ENCODE data around the gene VASP. TPM values are rescaled to one million over a fixed set of nuclear protein-coding genes. Genes with fewer than 3 reads are reported as not detected.
"Not testable (repeated sequence)": the region's sequence is repeated elsewhere in the genome, so short reads cannot be mapped to it uniquely, and the experiment has no call there.

The VASP gene
- total and polyA plus RNA-seq, 11 donors, result 31.2 to 106 (median 49.5) TPM

DNA sequence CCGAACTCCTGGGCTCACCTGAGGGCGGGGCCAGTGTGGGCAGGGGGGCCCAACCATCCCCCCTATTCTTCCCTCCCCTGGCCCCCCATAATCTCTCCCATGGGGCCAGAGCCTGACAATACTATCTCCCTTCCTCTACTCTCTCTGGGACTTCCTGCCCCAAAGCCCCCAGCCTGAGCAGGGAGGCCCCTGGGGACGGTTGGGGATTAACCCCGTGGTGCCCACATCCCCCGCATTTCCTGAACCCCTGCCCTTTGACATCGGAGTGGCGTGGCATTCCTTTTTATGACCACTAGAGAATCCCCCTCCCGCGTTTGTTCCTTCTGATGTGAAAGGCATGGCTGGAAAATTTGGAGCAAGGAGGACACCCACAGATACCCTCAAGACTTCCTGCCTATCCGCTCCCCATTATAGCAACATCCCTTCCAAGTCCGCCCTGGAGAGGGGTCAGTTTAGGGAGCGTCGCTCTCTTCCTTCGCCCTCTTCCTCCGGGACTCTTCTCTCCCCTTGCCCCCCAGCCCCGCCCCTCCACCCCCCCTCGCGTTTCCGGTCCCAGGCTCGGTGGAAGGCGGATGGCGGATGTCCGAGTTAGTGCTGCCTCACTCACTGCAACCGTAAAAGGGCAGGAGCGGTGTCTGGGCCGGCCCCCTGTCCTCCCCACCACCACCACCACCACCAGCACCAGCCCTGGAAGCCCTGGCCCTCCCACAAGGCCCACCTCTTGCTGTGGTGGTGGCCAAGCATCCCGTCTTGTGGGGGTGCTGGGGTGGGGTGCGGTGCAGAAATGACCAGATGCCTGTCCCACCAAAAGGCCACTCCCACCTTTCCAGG is 1.8 kb downstream of the VASP start:
- TF ChIP-seq POLR2A (IDR thresholded peaks at IDR 0.05), result no peak
- TF ChIP-seq, protein P1, sequence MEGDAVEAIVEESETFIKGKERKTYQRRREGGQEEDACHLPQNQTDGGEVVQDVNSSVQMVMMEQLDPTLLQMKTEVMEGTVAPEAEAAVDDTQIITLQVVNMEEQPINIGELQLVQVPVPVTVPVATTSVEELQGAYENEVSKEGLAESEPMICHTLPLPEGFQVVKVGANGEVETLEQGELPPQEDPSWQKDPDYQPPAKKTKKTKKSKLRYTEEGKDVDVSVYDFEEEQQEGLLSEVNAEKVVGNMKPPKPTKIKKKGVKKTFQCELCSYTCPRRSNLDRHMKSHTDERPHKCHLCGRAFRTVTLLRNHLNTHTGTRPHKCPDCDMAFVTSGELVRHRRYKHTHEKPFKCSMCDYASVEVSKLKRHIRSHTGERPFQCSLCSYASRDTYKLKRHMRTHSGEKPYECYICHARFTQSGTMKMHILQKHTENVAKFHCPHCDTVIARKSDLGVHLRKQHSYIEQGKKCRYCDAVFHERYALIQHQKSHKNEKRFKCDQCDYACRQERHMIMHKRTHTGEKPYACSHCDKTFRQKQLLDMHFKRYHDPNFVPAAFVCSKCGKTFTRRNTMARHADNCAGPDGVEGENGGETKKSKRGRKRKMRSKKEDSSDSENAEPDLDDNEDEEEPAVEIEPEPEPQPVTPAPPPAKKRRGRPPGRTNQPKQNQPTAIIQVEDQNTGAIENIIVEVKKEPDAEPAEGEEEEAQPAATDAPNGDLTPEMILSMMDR (IDR thresholded peaks at IDR 0.05), result no peak
- no peaks in the 10 kb centered on the region for H3K9me3 ChIP-seq
- DNase-seq (peak; percentile 83 to 90 (median 88)), ATAC-seq (peak; percentile 27 to 77 (median 56))
- H3K4me3 ChIP-seq, result peak overlapping the region; percentile 78 to 100 (median 96)
- peaks cover 0 to 21% (median 0%) of the 10 kb centered on the region in 9 donors for H3K36me3 ChIP-seq
- H3K27me3 ChIP-seq, result no peaks in the 10 kb centered on the region
- 1% methylated on average over 22 to 28 of the region's 28 CpGs for WGBS, 4 donors
- intact Hi-C loops (cut with DNase I), result loop anchor here in 3 of 10 donors (5.0 kb wide), 3 partner anchors 73 to 183 kb away; partner anchors contain the start of genes OPA3 (in 2 of the 3), QPCTL (in 1 of the 3) and SNRPD2 (in 1 of the 3)
- peaks cover 0 to 63% (median 28%) of the 10 kb centered on the region in 12 donors for H3K4me1 ChIP-seq
- peak overlapping the region; percentile 84 to 99 (median 96) for H3K27ac ChIP-seq

DNA sequence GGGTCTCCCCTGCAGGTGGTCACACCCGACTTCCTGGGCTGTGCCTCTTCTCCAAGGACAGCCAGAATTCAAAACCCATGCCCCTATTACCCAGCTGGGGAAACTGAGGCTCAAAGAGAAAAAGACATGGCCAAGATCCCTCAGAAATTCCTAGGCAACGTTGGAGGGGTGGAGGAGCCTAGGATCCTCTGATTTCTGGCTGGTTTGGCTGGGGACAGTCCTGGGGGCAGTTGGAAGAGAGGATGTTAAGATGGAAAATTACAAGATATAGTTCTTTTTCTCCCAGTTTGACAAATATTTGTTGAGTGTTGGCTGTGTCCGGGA is 2.4 kb downstream of the VASP start:
- Histone ChIP-seq H3K27me3 (no peaks in the 10 kb centered on the region), H3K36me3 (peaks cover 0 to 21% (median 0%) of the 10 kb centered on the region in 9 donors), H3K4me1 (peaks cover 5 to 68% (median 34%) of the 10 kb centered on the region in 12 donors), H3K9me3 (no peaks in the 10 kb centered on the region), H3K27ac (peak overlapping the region; percentile 84 to 99 (median 96)), H3K4me3 (peak overlapping the region; percentile 78 to 100 (median 96))
- intact Hi-C loops (cut with DNase I), result loop anchor here in 3 of 10 donors (5.0 kb wide), 3 partner anchors 73 to 183 kb away; partner anchors contain the start of genes OPA3 (in 2 of the 3), QPCTL (in 1 of the 3) and SNRPD2 (in 1 of the 3)
- 13 to 21% (median 20%) methylated on average over 3 of the region's 3 CpGs for WGBS, 4 donors
- DNase-seq (peak in 1 of 5 donors; percentile 25), ATAC-seq (no peak)
- TF ChIP-seq POLR2A (IDR thresholded peaks at IDR 0.05), result no peak
- TF ChIP-seq, protein P1 (IDR thresholded peaks at IDR 0.05), result no peak

DNA sequence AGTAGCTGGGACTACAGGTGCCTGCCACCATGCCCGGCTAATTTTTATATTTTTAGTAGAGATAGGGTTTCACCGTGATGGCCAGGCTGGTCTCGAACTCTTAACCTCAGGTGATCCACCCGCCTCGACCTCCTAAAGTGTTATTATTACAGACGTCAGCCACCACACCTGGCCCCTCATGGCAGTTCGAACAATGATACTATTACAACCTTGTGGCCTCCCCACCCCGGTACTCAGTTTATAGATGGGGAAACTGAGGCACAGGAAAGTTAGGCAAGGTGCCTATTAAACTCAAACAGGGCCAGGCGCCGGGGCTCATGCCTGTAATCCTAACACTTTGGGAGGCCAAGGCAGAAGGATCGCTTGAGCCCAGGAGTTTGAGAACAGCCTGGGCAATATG is 3.1 kb downstream of the VASP start:
- DNase-seq, result peak in 2 of 5 donors; percentile 11 to 35
- ATAC-seq; H3K27me3 ChIP-seq; H3K9me3 ChIP-seq; intact Hi-C loops (cut with DNase I): not testable (repeated sequence)
- WGBS, 4 donors, result 82 to 85% (median 83%) methylated on average over 10 to 11 of the region's 11 CpGs
- peaks cover 0 to 21% (median 0%) of the 10 kb centered on the region in 9 donors for H3K36me3 ChIP-seq
- peaks cover 9 to 70% (median 41%) of the 10 kb centered on the region in 12 donors for H3K4me1 ChIP-seq
- H3K4me3 ChIP-seq, result peak overlapping the region in 5 of 12 donors; percentile 78 to 100 (median 95)
- H3K27ac ChIP-seq, result peak overlapping the region in 10 of 12 donors; percentile 14 to 99 (median 94)

DNA sequence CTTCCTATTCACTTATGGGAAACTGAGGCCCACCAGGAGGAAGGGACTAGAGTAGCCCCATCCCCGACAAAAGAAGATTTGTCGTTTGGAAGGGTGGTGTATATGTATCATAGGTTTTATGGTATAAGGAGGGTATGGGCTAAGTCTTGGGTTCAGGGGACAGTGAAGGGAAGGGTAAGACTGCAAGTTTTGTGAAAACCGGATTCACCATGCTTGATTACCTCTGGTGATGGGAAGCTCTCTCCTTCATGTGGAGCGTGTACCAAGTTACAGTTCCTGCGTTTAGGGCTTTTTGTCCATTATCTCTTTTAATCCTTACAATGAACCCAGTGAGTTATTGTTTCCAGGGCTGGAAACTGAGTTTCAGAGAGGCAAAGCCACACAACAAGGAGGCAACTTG is 3.8 kb downstream of the VASP start:
- intact Hi-C loops (cut with DNase I), result no loop called here
- 89 to 94% (median 91%) methylated on average over 5 of the region's 5 CpGs for WGBS, 4 donors

DNA sequence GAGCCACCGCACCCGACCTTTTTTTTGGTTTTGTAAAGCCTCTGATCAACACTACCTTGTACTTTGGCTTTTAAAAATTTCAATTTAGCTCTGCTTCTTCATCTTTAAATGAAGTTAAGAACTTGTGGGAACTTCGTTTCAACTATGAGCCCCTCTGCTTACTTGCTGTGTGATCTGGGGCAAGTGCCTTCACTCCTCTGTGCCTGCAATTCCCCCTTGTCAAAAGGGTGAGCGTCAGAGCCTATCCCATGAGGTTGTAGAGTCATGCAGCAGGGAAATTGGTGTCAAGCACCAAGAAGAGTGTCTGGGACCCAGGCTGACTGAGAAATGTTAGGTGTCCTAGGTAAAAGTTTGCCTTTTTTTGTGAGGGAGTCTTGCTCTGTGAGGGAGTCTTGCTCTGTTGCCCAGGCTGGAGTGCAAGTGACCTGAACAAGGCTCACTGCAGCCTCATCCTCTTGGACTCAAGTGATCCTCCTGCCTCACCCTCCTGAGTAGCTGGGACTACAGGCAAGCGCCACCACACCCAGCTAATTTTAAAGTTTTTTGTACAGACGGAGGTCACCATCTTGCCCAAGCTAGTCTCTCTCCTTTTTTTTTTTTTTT is 5.7 kb downstream of the VASP start:
- intact Hi-C loops (cut with DNase I), result no loop called here
- H3K36me3 ChIP-seq, result peaks cover 0 to 27% (median 6%) of the 10 kb centered on the region in 9 donors
- H3K4me3 ChIP-seq, result no peak overlapping the region
- no peaks in the 10 kb centered on the region for H3K9me3 ChIP-seq
- H3K27me3 ChIP-seq, result no peaks in the 10 kb centered on the region
- ATAC-seq (no peak), DNase-seq (no peak)
- TF ChIP-seq, protein P1 (IDR thresholded peaks at IDR 0.05), result no peak
- TF ChIP-seq POLR2A (IDR thresholded peaks at IDR 0.05), result no peak
- peaks cover 9 to 75% (median 47%) of the 10 kb centered on the region in 12 donors for H3K4me1 ChIP-seq
- 85 to 89% (median 87%) methylated on average over 6 of the region's 6 CpGs for WGBS, 4 donors
- peak overlapping the region in 3 of 12 donors; percentile 76 to 93 (median 82) for H3K27ac ChIP-seq

More for the DNA sequence above, 3.8 kb downstream of the VASP start:
- no peak for TF ChIP-seq POLR2A (IDR thresholded peaks at IDR 0.05)
- H3K4me1 ChIP-seq, result peaks cover 9 to 70% (median 45%) of the 10 kb centered on the region in 12 donors
- peaks cover 0 to 21% (median 0%) of the 10 kb centered on the region in 9 donors for H3K36me3 ChIP-seq
- ATAC-seq, result no peak
- no peak overlapping the region for H3K4me3 ChIP-seq
- no peak for DNase-seq
- H3K27me3 ChIP-seq, result no peaks in the 10 kb centered on the region
- H3K27ac ChIP-seq, result peak overlapping the region in 2 of 12 donors; percentile 97 to 99
- no peaks in the 10 kb centered on the region for H3K9me3 ChIP-seq

Data from heart left ventricle (tissue), 16 donors.